OCI-LY1 (cell line): ENCODE measurements around the gene MACROH2A2.

Experiments used
- H2AFZ ChIP-seq: fragments of 200-600 bp; sonication (generic), shearing (Covaris generic); 2 replicates; pipeline ENCODE4 v1.6.0; 2014; ENCODE audit warnings: antibody characterized with exemption, mild to moderate bottlenecking, low read length
- H3F3A ChIP-seq: fragments of 200-600 bp; sonication (generic), shearing (Covaris generic); 2 replicates; pipeline ENCODE4 v1.6.0; 2014; ENCODE audit warnings: mild to moderate bottlenecking, antibody characterized with exemption, low read length, moderate library complexity; ENCODE audit not compliant: insufficient read depth
- H3K27ac ChIP-seq: fragments of 200-600 bp; sonication (generic); 2 replicates; pipeline ENCODE4 v1.5.1; 2014; ENCODE audit warnings: low read length, mixed run types, mild to moderate bottlenecking, low read depth; ENCODE audit not compliant: poor library complexity, severe bottlenecking
- H3K27me3 ChIP-seq: fragments of 200-600 bp; sonication (generic); 2 replicates; pipeline ENCODE4 v1.6.0; 2014; ENCODE audit warnings: antibody characterized with exemption, mild to moderate bottlenecking, low read length, moderate library complexity; ENCODE audit not compliant: insufficient read depth
- H3K36me3 ChIP-seq: fragments of 200-600 bp; sonication (generic); 2 replicates; pipeline ENCODE4 v1.6.1; 2014; ENCODE audit warnings: mild to moderate bottlenecking, antibody characterized with exemption, low read length, moderate library complexity, mixed read lengths; ENCODE audit not compliant: insufficient read depth
- H3K4me1 ChIP-seq: fragments of 200-600 bp; sonication (generic); 2 replicates; pipeline ENCODE4 v1.5.1; 2014; ENCODE audit warnings: mild to moderate bottlenecking, low read length, moderate library complexity; ENCODE audit not compliant: insufficient read depth, severe bottlenecking
- H3K4me2 ChIP-seq: fragments of 200-600 bp; sonication (generic), shearing (Covaris generic); 2 replicates; pipeline ENCODE4 v1.6.1; 2014; ENCODE audit warnings: low read length
- H3K4me3 ChIP-seq: fragments of 200-600 bp; sonication (generic); 2 replicates; pipeline ENCODE4 v1.5.1; 2014; ENCODE audit warnings: low read length, low read depth, mild to moderate bottlenecking, mixed read lengths; ENCODE audit not compliant: poor library complexity, severe bottlenecking
- H3K79me2 ChIP-seq: fragments of 200-600 bp; shearing (Covaris generic); 2 replicates; pipeline ENCODE4 v1.6.1; 2016; ENCODE audit warnings: mixed run types, low read length, mixed read lengths; ENCODE audit not compliant: insufficient read depth
- H3K9ac ChIP-seq: fragments of 200-600 bp; sonication (generic), shearing (Covaris generic); 2 replicates; pipeline ENCODE4 v1.6.1; 2014; ENCODE audit warnings: mild to moderate bottlenecking, low read length, mixed read lengths
- H3K9me2 ChIP-seq: fragments of 200-600 bp; sonication (generic), shearing (Covaris generic); 2 replicates; pipeline ENCODE4 v1.6.1; 2014; ENCODE audit warnings: low read depth, mild to moderate bottlenecking, low read length, mixed read lengths
- H3K9me3 ChIP-seq: fragments of 200-600 bp; shearing (Covaris generic); 2 replicates; pipeline ENCODE4 v1.6.1; 2014; ENCODE audit warnings: low read length, mixed read lengths
- H4K20me1 ChIP-seq: fragments of 200-600 bp; sonication (generic), shearing (Covaris generic); 2 replicates; pipeline ENCODE4 v1.6.0; 2016; ENCODE audit warnings: mild to moderate bottlenecking, low read length; ENCODE audit not compliant: insufficient read depth
- CTCF ChIP-seq: fragments of 200-600 bp; sonication (generic), shearing (Covaris generic); IDR thresholded peaks from 2 replicates; pipeline ENCODE4 v1.5.1; 2017; ENCODE audit warnings: mild to moderate bottlenecking, antibody characterized with exemption, low read length, moderate library complexity, mixed read lengths
- EZH2 ChIP-seq: fragments of 200-600 bp; sonication (generic), shearing (Covaris generic); IDR thresholded peaks from 2 replicates; pipeline ENCODE4 v1.8.0; 2017; ENCODE audit warnings: borderline replicate concordance, mixed run types, mild to moderate bottlenecking, antibody characterized with exemption, low read length, moderate library complexity, mixed read lengths

The MACROH2A2 gene

GRCh38 chr10:70048030-70048723 is 4.5 kb upstream of the MACROH2A2 start:
- Histone ChIP-seq H3K27me3 (no peaks in the 10 kb centered on the region), H3K9ac (no peak overlapping the region)

GRCh38 chr10:70051848-70052247 is 798 bp upstream of the MACROH2A2 start:
- Histone ChIP-seq H3K27ac (no peak overlapping the region), H3K79me2 (no peaks in the 10 kb centered on the region), H3K36me3 (no peaks in the 10 kb centered on the region), H4K20me1 (no peaks in the 10 kb centered on the region), H3F3A (no peaks in the 10 kb centered on the region), H3K4me1 (no peaks in the 10 kb centered on the region), H3K4me3 (no peak overlapping the region), H3K9me3 (no peaks in the 10 kb centered on the region), H3K4me2 (no peak overlapping the region), H3K9ac (no peak overlapping the region), H2AFZ (no peak overlapping the region), H3K27me3 (no peaks in the 10 kb centered on the region), H3K9me2 (no peaks in the 10 kb centered on the region)
- no peak for TF ChIP-seq CTCF
- TF ChIP-seq EZH2, result no peak

More at GRCh38 chr10:70048030-70048723, 4.5 kb upstream of the MACROH2A2 start:
- Histone ChIP-seq H3K79me2 (no peaks in the 10 kb centered on the region), H4K20me1 (no peaks in the 10 kb centered on the region), H3K9me2 (no peaks in the 10 kb centered on the region), H3K9me3 (no peaks in the 10 kb centered on the region), H3K4me1 (no peaks in the 10 kb centered on the region), H2AFZ (no peak overlapping the region), H3K27ac (no peak overlapping the region), H3K4me2 (no peak overlapping the region), H3K4me3 (no peak overlapping the region), H3K36me3 (no peaks in the 10 kb centered on the region), H3F3A (no peaks in the 10 kb centered on the region)
- TF ChIP-seq CTCF, result no peak
- no peak for TF ChIP-seq EZH2

- H3K4me3 ChIP-seq, result no peak overlapping the region
- H3K9ac ChIP-seq, result no peak overlapping the region
- H3K79me2 ChIP-seq, result no peaks in the 10 kb centered on the region
- no peaks in the 10 kb centered on the region for H3K36me3 ChIP-seq
- H3K27me3 ChIP-seq, result no peaks in the 10 kb centered on the region
- no peaks in the 10 kb centered on the region for H3K9me3 ChIP-seq
- no peaks in the 10 kb centered on the region for H3K9me2 ChIP-seq
- no peaks in the 10 kb centered on the region for H3K4me1 ChIP-seq
- H2AFZ ChIP-seq, result no peak overlapping the region
- no peaks in the 10 kb centered on the region for H3F3A ChIP-seq
- TF ChIP-seq CTCF (no peak), EZH2 (no peak)
- no peaks in the 10 kb centered on the region for H4K20me1 ChIP-seq
- H3K4me2 ChIP-seq, result no peak overlapping the region
- no peak overlapping the region for H3K27ac ChIP-seq
Measured at GRCh38 chr10:70053218-70053840, 683 bp downstream of the MACROH2A2 start.
